MM.1S (cell line): ENCODE results near the gene WWC2.
"Not testable (repeated sequence)": the region's sequence is repeated elsewhere in the genome, so short reads cannot be mapped to it uniquely, and the experiment has no call there.

Source experiments
- DNase-seq: peaks from one replicate; pipeline ENCODE4 v3.0.0-alpha.2; 2015
- H2AFZ ChIP-seq: fragments of 300-600 bp; sonication (generic); 2 replicates; pipeline ENCODE4 v1.6.0; 2016; ENCODE audit warnings: antibody characterized with exemption, low read length
- H3F3A ChIP-seq: fragments of 300-600 bp; sonication (generic); 2 replicates; pipeline ENCODE4 v1.6.1; 2016; ENCODE audit warnings: mild to moderate bottlenecking, antibody characterized with exemption, low read length, moderate library complexity, mixed read lengths; ENCODE audit not compliant: insufficient read depth
- H3K27ac ChIP-seq: fragments of 300-600 bp; sonication (generic); 2 replicates; pipeline ENCODE4 v1.5.1; 2016; ENCODE audit warnings: mild to moderate bottlenecking, low read length
- H3K27me3 ChIP-seq: fragments of 300-600 bp; sonication (generic); replicated peaks from 2 replicates; pipeline ENCODE4 v1.6.0; 2016; ENCODE audit warnings: low read length; ENCODE audit not compliant: insufficient read depth
- H3K36me3 ChIP-seq: fragments of 300-600 bp; sonication (generic); replicated peaks from 2 replicates; pipeline ENCODE4 v1.6.1; 2016; ENCODE audit warnings: mild to moderate bottlenecking, low read length, mixed read lengths; ENCODE audit not compliant: insufficient read depth
- H3K4me1 ChIP-seq: fragments of 300-600 bp; sonication (generic); 2 replicates; pipeline ENCODE4 v1.6.1; 2016; ENCODE audit warnings: low read length, mixed read lengths
- H3K4me2 ChIP-seq: fragments of 300-600 bp; sonication (generic); 2 replicates; pipeline ENCODE4 v1.6.0; 2016; ENCODE audit warnings: low read depth, low read length
- H3K4me3 ChIP-seq: fragments of 300-600 bp; sonication (generic); 2 replicates; pipeline ENCODE4 v1.5.1; 2016; ENCODE audit warnings: low read length, mixed read lengths
- H3K79me2 ChIP-seq: fragments of 300-600 bp; sonication (generic); 2 replicates; pipeline ENCODE4 v1.6.1; 2016; ENCODE audit warnings: mixed run types, low read length, mixed read lengths
- H3K9ac ChIP-seq: fragments of 300-600 bp; sonication (generic); 2 replicates; pipeline ENCODE4 v1.6.1; 2016; ENCODE audit warnings: low read length, mixed read lengths
- H3K9me2 ChIP-seq: fragments of 300-600 bp; sonication (generic); replicated peaks from 2 replicates; pipeline ENCODE4 v1.6.1; 2016; ENCODE audit warnings: mild to moderate bottlenecking, low read length, mixed read lengths; ENCODE audit not compliant: insufficient read depth
- H3K9me3 ChIP-seq: fragments of 300-600 bp; sonication (generic); replicated peaks from 2 replicates; pipeline ENCODE4 v1.6.1; 2016; ENCODE audit warnings: mild to moderate bottlenecking, low read length, mixed read lengths; ENCODE audit not compliant: insufficient read depth
- H4K20me1 ChIP-seq: fragments of 300-600 bp; sonication (generic); 2 replicates; pipeline ENCODE4 v1.6.1; 2016; ENCODE audit warnings: mild to moderate bottlenecking, low read length, moderate library complexity, mixed read lengths; ENCODE audit not compliant: insufficient read depth
- EZH2 ChIP-seq: fragments of 300-600 bp; sonication (generic); optimal IDR thresholded peaks from 2 replicates; pipeline ENCODE3; 2017; ENCODE audit warnings: low read depth, mild to moderate bottlenecking, antibody characterized with exemption, low read length, mixed read lengths
- EZH2phosphoT487 ChIP-seq: fragments of 300-600 bp; sonication (generic); IDR thresholded peaks from 2 replicates; pipeline ENCODE4 v1.6.1; 2018; ENCODE audit warnings: antibody characterized with exemption, low read length
- TF ChIP-seq, protein P1 (sequence below): fragments of 300-600 bp; sonication (generic); IDR thresholded peaks from 2 replicates; pipeline ENCODE4 v1.5.1; 2016; ENCODE audit warnings: antibody characterized with exemption, low read length, mixed read lengths

The WWC2 gene

DNA sequence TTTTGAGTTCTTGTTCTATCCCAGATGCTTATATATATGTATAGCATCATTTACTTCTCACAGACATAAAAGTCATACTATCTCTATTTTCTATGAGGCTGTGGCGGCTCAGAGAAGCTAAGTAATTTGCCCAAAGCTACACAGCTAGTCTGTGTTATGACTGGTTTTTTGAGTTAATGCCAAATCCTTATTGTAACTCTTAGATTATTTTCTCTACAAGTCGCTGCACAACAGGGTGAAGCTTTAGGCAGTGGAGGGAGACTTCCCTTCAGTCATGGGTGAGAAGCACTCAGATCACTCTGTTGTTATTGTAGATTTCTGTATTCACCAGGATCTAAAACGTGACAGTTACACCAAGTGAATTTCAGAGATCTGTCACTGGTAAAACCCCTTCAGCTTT lies 48.1 kb downstream of the WWC2 start:
- Histone ChIP-seq H3K9ac (no peak overlapping the region), H3K27ac (no peak overlapping the region), H4K20me1 (no peaks in the 10 kb centered on the region), H3K4me2 (no peak overlapping the region), H2AFZ (no peak overlapping the region), H3K9me2 (no peaks in the 10 kb centered on the region), H3K9me3 (no peaks in the 10 kb centered on the region), H3K36me3 (no peaks in the 10 kb centered on the region), H3F3A (no peaks in the 10 kb centered on the region), H3K27me3 (no peaks in the 10 kb centered on the region), H3K79me2 (no peaks in the 10 kb centered on the region), H3K4me1 (peaks cover 9% of the 10 kb centered on the region; the same call in 1 of the 2 replicates), H3K4me3 (no peak overlapping the region)
- DNase-seq, result no peak
- TF ChIP-seq, protein P1, sequence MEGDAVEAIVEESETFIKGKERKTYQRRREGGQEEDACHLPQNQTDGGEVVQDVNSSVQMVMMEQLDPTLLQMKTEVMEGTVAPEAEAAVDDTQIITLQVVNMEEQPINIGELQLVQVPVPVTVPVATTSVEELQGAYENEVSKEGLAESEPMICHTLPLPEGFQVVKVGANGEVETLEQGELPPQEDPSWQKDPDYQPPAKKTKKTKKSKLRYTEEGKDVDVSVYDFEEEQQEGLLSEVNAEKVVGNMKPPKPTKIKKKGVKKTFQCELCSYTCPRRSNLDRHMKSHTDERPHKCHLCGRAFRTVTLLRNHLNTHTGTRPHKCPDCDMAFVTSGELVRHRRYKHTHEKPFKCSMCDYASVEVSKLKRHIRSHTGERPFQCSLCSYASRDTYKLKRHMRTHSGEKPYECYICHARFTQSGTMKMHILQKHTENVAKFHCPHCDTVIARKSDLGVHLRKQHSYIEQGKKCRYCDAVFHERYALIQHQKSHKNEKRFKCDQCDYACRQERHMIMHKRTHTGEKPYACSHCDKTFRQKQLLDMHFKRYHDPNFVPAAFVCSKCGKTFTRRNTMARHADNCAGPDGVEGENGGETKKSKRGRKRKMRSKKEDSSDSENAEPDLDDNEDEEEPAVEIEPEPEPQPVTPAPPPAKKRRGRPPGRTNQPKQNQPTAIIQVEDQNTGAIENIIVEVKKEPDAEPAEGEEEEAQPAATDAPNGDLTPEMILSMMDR, result no peak
- TF ChIP-seq EZH2phosphoT487, result no peak

GRCh38 chr4:183147983-183148382 lies 48.9 kb downstream of the WWC2 start:
- no peak overlapping the region for H3K9ac ChIP-seq
- no peaks in the 10 kb centered on the region for H3K36me3 ChIP-seq
- H3K27me3 ChIP-seq, result no peaks in the 10 kb centered on the region
- no peaks in the 10 kb centered on the region for H3F3A ChIP-seq
- H3K4me2 ChIP-seq, result no peak overlapping the region
- DNase-seq, result no peak
- H3K79me2 ChIP-seq, result no peaks in the 10 kb centered on the region
- no peak overlapping the region for H3K4me3 ChIP-seq
- H3K27ac ChIP-seq, result no peak overlapping the region
- no peaks in the 10 kb centered on the region for H3K9me2 ChIP-seq
- TF ChIP-seq EZH2 (no peak), EZH2phosphoT487 (no peak)
- TF ChIP-seq, protein P1, result no peak
- H2AFZ ChIP-seq, result no peak overlapping the region
- H4K20me1 ChIP-seq, result no peaks in the 10 kb centered on the region
- no peaks in the 10 kb centered on the region for H3K9me3 ChIP-seq
- H3K4me1 ChIP-seq, result peaks cover 9% of the 10 kb centered on the region; the same call in 1 of the 2 replicates

GRCh38 chr4:183149616-183150539 lies 50.8 kb downstream of the WWC2 start:
- TF ChIP-seq, protein P1, result no peak
- Histone ChIP-seq H3K36me3 (no peaks in the 10 kb centered on the region), H3K27me3 (no peaks in the 10 kb centered on the region), H3K9ac (no peak overlapping the region), H3K4me1 (peaks cover 9% of the 10 kb centered on the region; the same call in 1 of the 2 replicates), H3K79me2 (no peaks in the 10 kb centered on the region), H4K20me1 (no peaks in the 10 kb centered on the region), H3K4me3 (no peak overlapping the region), H3K9me3 (no peaks in the 10 kb centered on the region), H3K9me2 (no peaks in the 10 kb centered on the region), H2AFZ (no peak overlapping the region), H3K27ac (no peak overlapping the region), H3F3A (no peaks in the 10 kb centered on the region), H3K4me2 (no peak overlapping the region)
- DNase-seq, result no peak

DNA sequence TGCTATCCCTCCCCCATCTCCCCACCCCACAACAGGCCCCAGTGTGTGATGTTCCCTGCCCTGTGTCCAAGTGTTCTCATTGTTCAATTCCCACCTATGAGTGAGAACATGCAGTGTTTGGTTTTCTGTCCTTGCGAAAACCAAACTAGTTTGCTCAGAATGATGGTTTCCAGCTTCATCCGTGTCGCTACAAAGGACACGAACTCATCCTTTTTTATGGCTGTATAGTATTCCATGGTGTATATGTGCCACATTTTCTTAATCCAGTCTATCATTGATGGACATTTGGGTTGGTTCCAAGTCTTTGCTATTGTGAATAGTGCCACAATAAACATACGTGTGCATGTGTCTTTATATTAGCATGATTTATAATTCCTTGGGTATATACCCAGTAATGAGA lies 51.6 kb downstream of the WWC2 start:
- H3K79me2 ChIP-seq, H3K36me3 ChIP-seq, DNase-seq: not testable (repeated sequence)

GRCh38 chr4:183152232-183152631 lies 53.2 kb downstream of the WWC2 start:
- not testable (repeated sequence) for H3K27me3 ChIP-seq, H3K36me3 ChIP-seq, H3K27ac ChIP-seq, H3K9me3 ChIP-seq, DNase-seq, H3K9me2 ChIP-seq, H3K4me2 ChIP-seq, H2AFZ ChIP-seq, H3K4me1 ChIP-seq, H3K9ac ChIP-seq, H3K4me3 ChIP-seq, H3K79me2 ChIP-seq, H4K20me1 ChIP-seq, H3F3A ChIP-seq

More for the DNA sequence above, 51.6 kb downstream of the WWC2 start:
- not testable (repeated sequence) for H3K4me1 ChIP-seq, H4K20me1 ChIP-seq, H3K4me3 ChIP-seq, H3F3A ChIP-seq, H3K27me3 ChIP-seq, H2AFZ ChIP-seq, H3K9me2 ChIP-seq, H3K9me3 ChIP-seq, H3K9ac ChIP-seq, H3K4me2 ChIP-seq, H3K27ac ChIP-seq
